ENCODE results near the gene CTXND2. TPM values are rescaled to one million over a fixed set of nuclear protein-coding genes. Genes with fewer than 3 reads are reported as not detected.

CTXND2 gene
- polyA plus RNA-seq, 1 of the 3 experiments (the other 2 are of a cell fraction) = not detected

DNA sequence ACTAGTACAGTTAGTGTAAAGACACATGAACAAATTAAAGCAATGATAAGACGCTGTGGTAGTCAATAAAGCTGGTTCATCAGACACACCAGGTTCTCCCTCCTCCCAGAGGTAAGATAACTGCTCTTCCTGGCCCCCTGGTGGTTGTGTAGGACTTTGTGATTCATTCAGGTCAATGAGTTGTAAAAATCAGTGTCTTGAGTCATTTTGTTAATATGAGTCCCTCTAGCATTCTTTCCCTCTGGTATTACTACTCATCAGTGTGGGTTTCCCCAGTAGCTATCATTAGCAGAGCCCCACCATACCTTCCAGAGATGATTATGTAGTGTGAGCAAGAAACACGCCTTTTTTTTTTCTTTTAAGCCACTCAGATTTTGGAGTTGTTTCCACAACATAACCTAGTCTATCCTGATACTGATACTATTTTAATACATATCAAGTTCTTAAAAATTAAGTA lies 35.6 kb downstream of the CTXND2 start:
- POLR2A ChIA-PET = no interaction called here
- 28% methylated on average over 2 of the region's 2 CpGs for WGBS (ENCODE audit: low lambda C conversion rate)
- H2AFZ ChIP-seq (ENCODE audit: low read depth) = peak overlapping the region; percentile 50; the same call in 1 of the 2 replicates

More for the DNA sequence above, 35.6 kb downstream of the CTXND2 start:
- H3K4me1 ChIP-seq (ENCODE audit: control insufficient read depth in 1 of 2, insufficient read depth in 2 of 2, low read depth in 1 of 2, low read length in 1 of 2) = peaks cover 5 to 13% of the 10 kb centered on the region in 2 experiments; a peak in 2 of 4 replicates
- peak; percentile 74 for DNase-seq
- no peaks in the 10 kb centered on the region for H4K20me1 ChIP-seq (ENCODE audit: insufficient read depth)
- H3K27me3 ChIP-seq (ENCODE audit: insufficient read depth) = no peaks in the 10 kb centered on the region
- CTCF ChIA-PET = interaction anchor here (0.5 to 2.5 kb wide), 37 partner anchors 9 to 664 kb away, joined by 3 to 17 read pairs (median 4); partner anchors contain the start of genes ADAMTSL4, ANXA9, CTXND2 and GOLPH3L
- no peak overlapping the region; a peak in 1 of 4 replicates for H3K4me3 ChIP-seq (ENCODE audit: low read depth in 2 of 2, low read length in 1 of 2)
- H3K36me3 ChIP-seq (replicated peaks in 1 of 2; ENCODE audit: control insufficient read depth in 1 of 2, insufficient read depth in 2 of 2, low read length in 1 of 2) = peaks cover under 1 to 1% of the 10 kb centered on the region in 2 experiments
- TF ChIP-seq GATA2 (CRISPR knock-in tag; IDR thresholded peaks at IDR 0.05) = no peak
- TF ChIP-seq RCOR1 (IDR thresholded peaks at IDR 0.05; ENCODE audit: low read length) = no peak
- no peak for TF ChIP-seq NFIC (IDR thresholded peaks at IDR 0.05; ENCODE audit: borderline replicate concordance)
- no peak for TF ChIP-seq TAF1 (IDR thresholded peaks at IDR 0.05; ENCODE audit: borderline replicate concordance, low read depth, low read length)
- TF ChIP-seq ELF1 (IDR thresholded peaks at IDR 0.05) = no peak
- TF ChIP-seq FOXM1 (IDR thresholded peaks at IDR 0.05; ENCODE audit: low read depth) = no peak
- no peak for TF ChIP-seq POLR2AphosphoS5 (IDR thresholded peaks at IDR 0.05; ENCODE audit: low read depth, low read length)
- TF ChIP-seq NRF1 (IDR thresholded peaks at IDR 0.05; ENCODE audit: low read depth, low read length) = no peak
- TF ChIP-seq, protein P1, sequence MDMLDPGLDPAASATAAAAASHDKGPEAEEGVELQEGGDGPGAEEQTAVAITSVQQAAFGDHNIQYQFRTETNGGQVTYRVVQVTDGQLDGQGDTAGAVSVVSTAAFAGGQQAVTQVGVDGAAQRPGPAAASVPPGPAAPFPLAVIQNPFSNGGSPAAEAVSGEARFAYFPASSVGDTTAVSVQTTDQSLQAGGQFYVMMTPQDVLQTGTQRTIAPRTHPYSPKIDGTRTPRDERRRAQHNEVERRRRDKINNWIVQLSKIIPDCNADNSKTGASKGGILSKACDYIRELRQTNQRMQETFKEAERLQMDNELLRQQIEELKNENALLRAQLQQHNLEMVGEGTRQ (IDR thresholded peaks at IDR 0.05; ENCODE audit: borderline replicate concordance, low read depth, low read length) = no peak
- TF ChIP-seq GABPA (IDR thresholded peaks at IDR 0.05; ENCODE audit: low read depth) = no peak
- TF ChIP-seq TCF12 (IDR thresholded peaks at IDR 0.05) = no peak
- TF ChIP-seq, protein P2, sequence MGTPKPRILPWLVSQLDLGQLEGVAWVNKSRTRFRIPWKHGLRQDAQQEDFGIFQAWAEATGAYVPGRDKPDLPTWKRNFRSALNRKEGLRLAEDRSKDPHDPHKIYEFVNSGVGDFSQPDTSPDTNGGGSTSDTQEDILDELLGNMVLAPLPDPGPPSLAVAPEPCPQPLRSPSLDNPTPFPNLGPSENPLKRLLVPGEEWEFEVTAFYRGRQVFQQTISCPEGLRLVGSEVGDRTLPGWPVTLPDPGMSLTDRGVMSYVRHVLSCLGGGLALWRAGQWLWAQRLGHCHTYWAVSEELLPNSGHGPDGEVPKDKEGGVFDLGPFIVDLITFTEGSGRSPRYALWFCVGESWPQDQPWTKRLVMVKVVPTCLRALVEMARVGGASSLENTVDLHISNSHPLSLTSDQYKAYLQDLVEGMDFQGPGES (IDR thresholded peaks at IDR 0.05; ENCODE audit: low read depth, low read length) = no peak
- TF ChIP-seq, protein P3, sequence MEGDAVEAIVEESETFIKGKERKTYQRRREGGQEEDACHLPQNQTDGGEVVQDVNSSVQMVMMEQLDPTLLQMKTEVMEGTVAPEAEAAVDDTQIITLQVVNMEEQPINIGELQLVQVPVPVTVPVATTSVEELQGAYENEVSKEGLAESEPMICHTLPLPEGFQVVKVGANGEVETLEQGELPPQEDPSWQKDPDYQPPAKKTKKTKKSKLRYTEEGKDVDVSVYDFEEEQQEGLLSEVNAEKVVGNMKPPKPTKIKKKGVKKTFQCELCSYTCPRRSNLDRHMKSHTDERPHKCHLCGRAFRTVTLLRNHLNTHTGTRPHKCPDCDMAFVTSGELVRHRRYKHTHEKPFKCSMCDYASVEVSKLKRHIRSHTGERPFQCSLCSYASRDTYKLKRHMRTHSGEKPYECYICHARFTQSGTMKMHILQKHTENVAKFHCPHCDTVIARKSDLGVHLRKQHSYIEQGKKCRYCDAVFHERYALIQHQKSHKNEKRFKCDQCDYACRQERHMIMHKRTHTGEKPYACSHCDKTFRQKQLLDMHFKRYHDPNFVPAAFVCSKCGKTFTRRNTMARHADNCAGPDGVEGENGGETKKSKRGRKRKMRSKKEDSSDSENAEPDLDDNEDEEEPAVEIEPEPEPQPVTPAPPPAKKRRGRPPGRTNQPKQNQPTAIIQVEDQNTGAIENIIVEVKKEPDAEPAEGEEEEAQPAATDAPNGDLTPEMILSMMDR (IDR thresholded peaks at IDR 0.05) = peak; percentile 81
- no peak for TF ChIP-seq JUND (IDR thresholded peaks at IDR 0.05)
- no peak for TF ChIP-seq EP300 (IDR thresholded peaks at IDR 0.05; ENCODE audit: borderline replicate concordance in 1 of 2, low read depth in 1 of 2, low read length in 1 of 2)
- TF ChIP-seq, protein P4, sequence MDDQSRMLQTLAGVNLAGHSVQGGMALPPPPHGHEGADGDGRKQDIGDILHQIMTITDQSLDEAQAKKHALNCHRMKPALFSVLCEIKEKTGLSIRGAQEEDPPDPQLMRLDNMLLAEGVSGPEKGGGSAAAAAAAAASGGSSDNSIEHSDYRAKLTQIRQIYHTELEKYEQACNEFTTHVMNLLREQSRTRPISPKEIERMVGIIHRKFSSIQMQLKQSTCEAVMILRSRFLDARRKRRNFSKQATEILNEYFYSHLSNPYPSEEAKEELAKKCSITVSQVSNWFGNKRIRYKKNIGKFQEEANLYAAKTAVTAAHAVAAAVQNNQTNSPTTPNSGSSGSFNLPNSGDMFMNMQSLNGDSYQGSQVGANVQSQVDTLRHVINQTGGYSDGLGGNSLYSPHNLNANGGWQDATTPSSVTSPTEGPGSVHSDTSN (IDR thresholded peaks at IDR 0.05) = no peak
- TF ChIP-seq RAD21 (IDR thresholded peaks at IDR 0.05; ENCODE audit: low read length) = peak; percentile 79
- TF ChIP-seq TEAD4 (IDR thresholded peaks at IDR 0.05; ENCODE audit: borderline replicate concordance, insufficient read depth) = no peak
- no peak for TF ChIP-seq MEF2A (IDR thresholded peaks at IDR 0.05; ENCODE audit: borderline replicate concordance, low read depth)
- TF ChIP-seq, protein P5, sequence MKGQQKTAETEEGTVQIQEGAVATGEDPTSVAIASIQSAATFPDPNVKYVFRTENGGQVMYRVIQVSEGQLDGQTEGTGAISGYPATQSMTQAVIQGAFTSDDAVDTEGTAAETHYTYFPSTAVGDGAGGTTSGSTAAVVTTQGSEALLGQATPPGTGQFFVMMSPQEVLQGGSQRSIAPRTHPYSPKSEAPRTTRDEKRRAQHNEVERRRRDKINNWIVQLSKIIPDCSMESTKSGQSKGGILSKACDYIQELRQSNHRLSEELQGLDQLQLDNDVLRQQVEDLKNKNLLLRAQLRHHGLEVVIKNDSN (IDR thresholded peaks at IDR 0.05; ENCODE audit: borderline replicate concordance, low read depth) = no peak
- TF ChIP-seq, protein P6, sequence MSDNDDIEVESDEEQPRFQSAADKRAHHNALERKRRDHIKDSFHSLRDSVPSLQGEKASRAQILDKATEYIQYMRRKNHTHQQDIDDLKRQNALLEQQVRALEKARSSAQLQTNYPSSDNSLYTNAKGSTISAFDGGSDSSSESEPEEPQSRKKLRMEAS (IDR thresholded peaks at IDR 0.05; ENCODE audit: low read depth) = no peak
- peak; percentile 76 for TF ChIP-seq SMC3 (IDR thresholded peaks at IDR 0.05; ENCODE audit: low read depth, low read length)
- TF ChIP-seq FOSL2 (IDR thresholded peaks at IDR 0.05; ENCODE audit: borderline replicate concordance, low read depth) = peak; percentile 71
- no peak for TF ChIP-seq RFX5 (IDR thresholded peaks at IDR 0.05; ENCODE audit: low read length)
- TF ChIP-seq YY1 (IDR thresholded peaks at IDR 0.05; ENCODE audit: low read depth) = no peak
- H3K9me2 ChIP-seq = no peaks in the 10 kb centered on the region
- H3K9me3 ChIP-seq = no peaks in the 10 kb centered on the region
- H3K9ac ChIP-seq = no peak overlapping the region
- H3K79me2 ChIP-seq (ENCODE audit: insufficient read depth) = peaks cover 11% of the 10 kb centered on the region; the same call in 1 of the 2 replicates
- peaks cover 10% of the 10 kb centered on the region for H3F3A ChIP-seq (replicated peaks; ENCODE audit: insufficient read depth)
- H3K4me2 ChIP-seq = no peak overlapping the region
- peak overlapping the region in 1 of 2 experiments; percentile 33; a peak in 1 of 4 replicates for H3K27ac ChIP-seq (ENCODE audit: low read depth in 2 of 2, low read length in 1 of 2)
